Raji (cell line): ENCODE data around the gene MRRF.

Source experiments
- POLR2A ChIP-seq: IDR thresholded peaks from 2 replicates; pipeline ENCODE4 v1.6.1; 2011; ENCODE audit warnings: low read depth, low read length, control low read depth; ENCODE audit not compliant: insufficient read depth

MRRF gene

GRCh38 chr9:122251351-122251750 is 13.3 kb upstream of the MRRF start:
- no peak for TF ChIP-seq POLR2A

GRCh38 chr9:122252796-122253195 is 11.9 kb upstream of the MRRF start:
- no peak for TF ChIP-seq POLR2A

GRCh38 chr9:122254761-122255160 is 9.9 kb upstream of the MRRF start:
- no peak for TF ChIP-seq POLR2A

- TF ChIP-seq POLR2A: no peak
These were observed 8.5 kb upstream of the MRRF start for GRCh38 chr9:122256206-122256605.

- TF ChIP-seq POLR2A: no peak
These were observed 5.7 kb upstream of the MRRF start for GRCh38 chr9:122258886-122259415.

GRCh38 chr9:122261469-122261881 is 3.2 kb upstream of the MRRF start:
- TF ChIP-seq POLR2A: no peak

- no peak for TF ChIP-seq POLR2A
These were observed 2.6 kb upstream of the MRRF start for GRCh38 chr9:122262073-122262472.

GRCh38 chr9:122263699-122264349 is 858 bp upstream of the MRRF start:
- no peak for TF ChIP-seq POLR2A

GRCh38 chr9:122265149-122265915 is 650 bp downstream of the MRRF start:
- TF ChIP-seq POLR2A: no peak

- TF ChIP-seq POLR2A: no peak
These were observed 3.5 kb downstream of the MRRF start for GRCh38 chr9:122268041-122268814.

- no peak for TF ChIP-seq POLR2A
These were observed 9.4 kb downstream of the MRRF start for GRCh38 chr9:122274055-122274454.

- no peak for TF ChIP-seq POLR2A
These were observed 11.4 kb downstream of the MRRF start for GRCh38 chr9:122276096-122276495.

- TF ChIP-seq POLR2A: no peak
These were observed 12.7 kb downstream of the MRRF start for GRCh38 chr9:122277285-122277897.

- TF ChIP-seq POLR2A: no peak
These were observed 16.7 kb downstream of the MRRF start for GRCh38 chr9:122281368-122281767.

- no peak for TF ChIP-seq POLR2A
These were observed 22.1 kb downstream of the MRRF start for GRCh38 chr9:122286764-122287163.
